Stomach smooth muscle (tissue), 2 donors: ENCODE measurements around the gene CACNG4.

Source experiments
- H3K27ac ChIP-seq: one replicate; pipeline ENCODE4 v1.7.0; 2013; ENCODE audit warnings: mild to moderate bottlenecking, low read length, inconsistent platforms
- H3K27me3 ChIP-seq, 2 donors: one replicate each; pipeline ENCODE4 v1.7.0; 2013; ENCODE audit warnings: low read length in 2 of 2; ENCODE audit not compliant: insufficient read depth in 2 of 2, control insufficient read depth in 1 of 2
- H3K36me3 ChIP-seq, 2 donors: one replicate each; pipeline ENCODE4 v1.7.0; 2013; ENCODE audit warnings: low read length in 2 of 2; ENCODE audit not compliant: control insufficient read depth in 2 of 2, insufficient read depth in 2 of 2
- H3K4me1 ChIP-seq: one replicate; pipeline ENCODE4 v1.7.0; 2013; ENCODE audit warnings: low read length; ENCODE audit not compliant: control insufficient read depth, insufficient read depth
- H3K4me3 ChIP-seq, 2 donors: one replicate each; pipeline ENCODE4 v1.7.0; 2013; ENCODE audit warnings: low read length in 2 of 2
- H3K9ac ChIP-seq, 2 donors: one replicate each; pipeline ENCODE4 v1.7.0; 2013; ENCODE audit warnings: low read length in 2 of 2, mild to moderate bottlenecking in 1 of 2
- H3K9me3 ChIP-seq, 2 donors: one replicate each; pipeline ENCODE4 v1.7.0; 2013; ENCODE audit warnings: low read length in 2 of 2; ENCODE audit not compliant: control insufficient read depth in 2 of 2
- donor health status: healthy.
- donor health status: Pancreatic carcinoma.

CACNG4 gene

DNA sequence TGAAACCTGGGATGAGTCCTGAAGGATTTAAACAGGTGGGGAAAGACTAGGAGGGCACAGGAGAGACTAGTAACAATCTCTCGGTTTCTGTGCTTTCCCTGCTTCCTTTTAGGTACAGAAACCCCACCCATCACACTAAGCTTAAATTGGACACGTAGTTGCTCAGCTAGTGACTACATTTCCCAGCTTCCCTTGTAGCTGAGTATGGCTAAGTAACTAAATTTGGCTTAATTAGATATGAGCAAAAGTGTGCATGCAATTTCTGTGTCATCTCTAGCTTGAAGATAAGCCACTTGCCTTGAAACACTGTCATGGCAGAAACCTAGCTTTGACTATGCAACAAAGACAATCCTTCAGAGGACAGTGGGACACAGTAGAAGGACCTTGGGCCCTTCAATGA is 116.3 kb downstream of the CACNG4 start:
- Histone ChIP-seq H3K4me3 (no peak overlapping the region), H3K27me3 (no peaks in the 10 kb centered on the region), H3K4me1 (no peaks in the 10 kb centered on the region), H3K9ac (no peak overlapping the region), H3K36me3 (peaks cover 7 to 8% of the 10 kb centered on the region in 2 donors), H3K27ac (no peak overlapping the region), H3K9me3 (no peaks in the 10 kb centered on the region)

GRCh38 chr17:67082107-67082506 is 117.6 kb downstream of the CACNG4 start:
- Histone ChIP-seq H3K27me3 (no peaks in the 10 kb centered on the region), H3K4me3 (no peak overlapping the region), H3K9ac (no peak overlapping the region), H3K9me3 (no peaks in the 10 kb centered on the region), H3K27ac (no peak overlapping the region), H3K36me3 (peaks cover 11 to 15% of the 10 kb centered on the region in 2 donors), H3K4me1 (no peaks in the 10 kb centered on the region)
